ENCODE measurements around the gene ZNF445. TPM values are rescaled to one million over a fixed set of nuclear protein-coding genes. Genes with fewer than 3 reads are reported as not detected.
A peak's percentile ranks its signal among the peaks of the same experiment; 100 is the strongest.
"Not testable (repeated sequence)": the region's sequence is repeated elsewhere in the genome, so short reads cannot be mapped to it uniquely, and the experiment has no call there.

The ZNF445 gene
- total RNA-seq, 1 donor from 2014 or later, result 31.5 TPM

- Mint-ChIP-seq H3K27ac (ENCODE audit: unreplicated experiment) (peak overlapping the region; percentile 26), H3K9me3 (ENCODE audit: unreplicated experiment) (no peaks in the 10 kb centered on the region), H3K4me3 (ENCODE audit: unreplicated experiment) (peak overlapping the region; percentile 94), H3K27me3 (ENCODE audit: unreplicated experiment) (peaks cover 1% of the 10 kb centered on the region), H3K36me3 (ENCODE audit: low read depth, unreplicated experiment) (peaks cover 3% of the 10 kb centered on the region), H3K4me1 (ENCODE audit: unreplicated experiment) (peaks cover 11% of the 10 kb centered on the region)
- no peak for DNase-seq (ENCODE audit: low spot score)
- no peak for TF ChIP-seq CTCF (IDR thresholded peaks at IDR 0.05; ENCODE audit: unreplicated experiment)
Observed at GRCh38 chr3:44478055-44478468, 592 bp upstream of the ZNF445 start.

- no peak for TF ChIP-seq CTCF (IDR thresholded peaks at IDR 0.05; ENCODE audit: unreplicated experiment)
- Mint-ChIP-seq H3K27ac (ENCODE audit: unreplicated experiment) (no peak overlapping the region), H3K36me3 (ENCODE audit: low read depth, unreplicated experiment) (peaks cover 3% of the 10 kb centered on the region), H3K9me3 (ENCODE audit: unreplicated experiment) (no peaks in the 10 kb centered on the region), H3K27me3 (ENCODE audit: unreplicated experiment) (peaks cover 1% of the 10 kb centered on the region), H3K4me1 (ENCODE audit: unreplicated experiment) (peaks cover 11% of the 10 kb centered on the region), H3K4me3 (ENCODE audit: unreplicated experiment) (peak overlapping the region; percentile 93)
- no peak for DNase-seq (ENCODE audit: low spot score)
Observed at GRCh38 chr3:44476963-44477311, 533 bp downstream of the ZNF445 start.

GRCh38 chr3:44476181-44476611, 1.3 kb downstream of the ZNF445 start:
- H3K27ac Mint-ChIP-seq (ENCODE audit: unreplicated experiment), result no peak overlapping the region

GRCh38 chr3:44474886-44475285, 2.6 kb downstream of the ZNF445 start:
- H3K4me3 Mint-ChIP-seq (ENCODE audit: unreplicated experiment); H3K27me3 Mint-ChIP-seq (ENCODE audit: unreplicated experiment); H3K9me3 Mint-ChIP-seq (ENCODE audit: unreplicated experiment); DNase-seq (ENCODE audit: low spot score); H3K27ac Mint-ChIP-seq (ENCODE audit: unreplicated experiment); H3K36me3 Mint-ChIP-seq (ENCODE audit: low read depth, unreplicated experiment): not testable (repeated sequence)
- peaks cover 11% of the 10 kb centered on the region for H3K4me1 Mint-ChIP-seq (ENCODE audit: unreplicated experiment)

More at GRCh38 chr3:44476181-44476611, 1.3 kb downstream of the ZNF445 start:
- peaks cover 1% of the 10 kb centered on the region for H3K27me3 Mint-ChIP-seq (ENCODE audit: unreplicated experiment)
- H3K36me3 Mint-ChIP-seq (ENCODE audit: low read depth, unreplicated experiment), result peaks cover 3% of the 10 kb centered on the region
- peak overlapping the region; percentile 93 for H3K4me3 Mint-ChIP-seq (ENCODE audit: unreplicated experiment)
- no peaks in the 10 kb centered on the region for H3K9me3 Mint-ChIP-seq (ENCODE audit: unreplicated experiment)
- DNase-seq (ENCODE audit: low spot score), result no peak
- peaks cover 11% of the 10 kb centered on the region for H3K4me1 Mint-ChIP-seq (ENCODE audit: unreplicated experiment)
- no peak for TF ChIP-seq CTCF (IDR thresholded peaks at IDR 0.05; ENCODE audit: unreplicated experiment)

- no peak for TF ChIP-seq CTCF (IDR thresholded peaks at IDR 0.05; ENCODE audit: unreplicated experiment)
- DNase-seq (ENCODE audit: low spot score), result no peak
- no peak overlapping the region for H3K4me3 Mint-ChIP-seq (ENCODE audit: unreplicated experiment)
- H3K27ac Mint-ChIP-seq (ENCODE audit: unreplicated experiment), result no peak overlapping the region
- no peaks in the 10 kb centered on the region for H3K9me3 Mint-ChIP-seq (ENCODE audit: unreplicated experiment)
- peaks cover 5% of the 10 kb centered on the region for H3K36me3 Mint-ChIP-seq (ENCODE audit: low read depth, unreplicated experiment)
- peaks cover 3% of the 10 kb centered on the region for H3K4me1 Mint-ChIP-seq (ENCODE audit: unreplicated experiment)
- H3K27me3 Mint-ChIP-seq (ENCODE audit: unreplicated experiment), result no peaks in the 10 kb centered on the region
Observed at GRCh38 chr3:44470430-44470829, 7.0 kb downstream of the ZNF445 start.
